ENCODE measurements around the gene GJA3.

The GJA3 gene

GRCh38 chr13:20175907-20176652, 15.2 kb upstream of the GJA3 start:
- H3K9me3 ChIP-seq (replicated peaks in 1 of 11), result no peaks in the 10 kb centered on the region; a peak in 1 of 22 replicates
- H3K4me3 ChIP-seq, result no peak overlapping the region
- H3K27me3 ChIP-seq, result peaks cover 0 to 52% (median 46%) of the 10 kb centered on the region in 11 experiments; a peak in 20 of 22 replicates
- no peaks in the 10 kb centered on the region for H4K20me1 ChIP-seq
- no peak for TF ChIP-seq Cebpa-rat (IDR thresholded peaks at IDR 0.05)
- peak overlapping the region in 3 of 11 experiments; percentile 79 to 89 (median 83); a peak in 6 of 22 replicates for H3K4me2 ChIP-seq
- H3K4me1 ChIP-seq, result peaks cover 15 to 57% (median 35%) of the 10 kb centered on the region in 10 experiments; a peak in 19 of 20 replicates
- peak overlapping the region in 3 of 11 experiments; percentile 75 to 86 (median 85); a peak in 6 of 22 replicates for H3K27ac ChIP-seq
- H3K9ac ChIP-seq, result peak overlapping the region in 2 of 11 experiments; percentile 66 to 71; a peak in 3 of 22 replicates
- no peaks in the 10 kb centered on the region for H3K36me3 ChIP-seq

DNA sequence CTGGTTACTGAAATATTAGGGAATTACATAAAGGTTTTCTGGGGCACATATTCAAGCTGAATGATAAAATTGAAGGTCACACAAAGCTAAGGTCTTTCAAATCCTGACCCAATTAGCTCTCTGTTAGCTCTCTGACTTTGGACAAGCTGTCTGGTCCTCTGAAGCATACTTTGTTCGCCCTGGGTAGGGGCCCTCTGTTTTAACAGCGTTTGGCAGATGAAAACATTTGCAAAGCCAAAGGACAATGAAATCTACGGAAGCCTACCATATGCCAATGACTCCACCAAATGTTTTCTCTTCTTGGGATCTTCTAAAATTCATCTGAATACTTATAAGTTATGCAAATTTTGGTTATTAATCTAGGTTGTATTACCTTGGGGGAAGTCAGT, 14.5 kb upstream of the GJA3 start:
- H3K4me2 ChIP-seq, result peak overlapping the region in 9 of 11 experiments; percentile 29 to 89 (median 78); a peak in 12 of 22 replicates
- H3K27ac ChIP-seq, result peak overlapping the region in 4 of 11 experiments; percentile 55 to 86 (median 80); a peak in 8 of 22 replicates
- H3K9ac ChIP-seq, result peak overlapping the region in 4 of 11 experiments; percentile 2 to 71 (median 57); a peak in 7 of 22 replicates
- peaks cover 0 to 52% (median 46%) of the 10 kb centered on the region in 11 experiments; a peak in 20 of 22 replicates for H3K27me3 ChIP-seq
- peaks cover 15 to 59% (median 35%) of the 10 kb centered on the region in 10 experiments; a peak in 19 of 20 replicates for H3K4me1 ChIP-seq
- 0 out of 20 replicates have a peak overlapping the region, but pooled peaks of 1 of the 10 experiments have one; percentile 2 for H3K4me3 ChIP-seq
- no peaks in the 10 kb centered on the region for H4K20me1 ChIP-seq
- no peak for TF ChIP-seq Cebpa-rat (IDR thresholded peaks at IDR 0.05)
- no peaks in the 10 kb centered on the region; a peak in 1 of 22 replicates for H3K9me3 ChIP-seq (replicated peaks in 1 of 11)
- no peaks in the 10 kb centered on the region for H3K36me3 ChIP-seq

DNA sequence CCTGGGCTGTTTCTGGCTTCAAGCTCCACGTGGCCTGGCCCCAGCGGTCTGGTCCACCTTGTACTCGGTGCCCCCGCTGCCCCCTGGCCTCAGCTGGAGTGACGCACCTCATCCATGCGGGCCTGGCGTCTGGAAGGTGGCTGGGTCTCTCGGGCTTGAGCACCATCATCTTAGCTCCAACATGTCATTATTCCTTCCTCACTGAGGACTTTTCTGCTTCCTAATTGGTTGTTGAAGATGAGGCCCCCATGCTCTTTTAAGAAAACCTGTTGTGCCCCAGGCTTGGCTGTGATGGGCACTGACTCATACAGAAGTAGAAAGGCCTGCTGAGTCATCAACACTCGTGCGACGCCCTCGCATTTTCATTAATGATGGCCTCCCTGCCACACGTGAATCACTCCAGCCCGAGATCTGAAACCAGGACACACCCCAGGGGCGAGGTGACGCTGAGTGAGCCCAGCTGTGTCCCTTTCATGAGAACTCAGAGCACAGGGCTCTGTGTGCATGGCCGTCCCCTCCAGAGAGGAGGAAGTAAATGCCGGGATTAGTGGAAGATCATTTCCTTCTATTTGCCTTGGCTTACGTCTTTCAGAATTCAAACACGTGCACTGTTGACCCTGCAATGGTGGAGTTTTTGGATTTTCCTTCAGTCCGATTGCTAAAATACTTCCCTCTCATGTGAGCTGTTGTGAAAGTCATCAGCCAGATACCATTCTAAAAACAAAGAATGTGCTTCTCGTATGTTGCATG, 14.0 kb upstream of the GJA3 start:
- Histone ChIP-seq H3K4me3 (peak overlapping the region in 2 of 10 experiments; percentile 1 to 2; a peak in 1 of 20 replicates), H3K9ac (peak overlapping the region in 4 of 11 experiments; percentile 2 to 71 (median 57); a peak in 6 of 22 replicates), H3K4me1 (peaks cover 15 to 59% (median 35%) of the 10 kb centered on the region in 10 experiments; a peak in 19 of 20 replicates), H3K9me3 (replicated peaks in 1 of 11) (no peaks in the 10 kb centered on the region; a peak in 1 of 22 replicates), H3K27ac (peak overlapping the region in 6 of 11 experiments; percentile 24 to 86 (median 65); a peak in 12 of 22 replicates), H3K4me2 (peak overlapping the region; percentile 29 to 89 (median 63); a peak in 20 of 22 replicates), H4K20me1 (no peaks in the 10 kb centered on the region), H3K36me3 (no peaks in the 10 kb centered on the region), H3K27me3 (peaks cover 0 to 52% (median 46%) of the 10 kb centered on the region in 11 experiments; a peak in 20 of 22 replicates)
- peak in 1 of 11 experiments; percentile 66; a peak in 1 of 22 replicates for TF ChIP-seq Cebpa-rat (IDR thresholded peaks at IDR 0.05)

GRCh38 chr13:20173116-20173746, 12.4 kb upstream of the GJA3 start:
- Histone ChIP-seq H3K4me2 (peak overlapping the region; percentile 38 to 89 (median 63)), H3K36me3 (no peaks in the 10 kb centered on the region), H3K9me3 (replicated peaks in 1 of 11) (no peaks in the 10 kb centered on the region; a peak in 1 of 22 replicates), H3K27me3 (peaks cover 0 to 49% (median 46%) of the 10 kb centered on the region in 11 experiments; a peak in 20 of 22 replicates), H3K4me1 (peaks cover 15 to 59% (median 35%) of the 10 kb centered on the region in 10 experiments; a peak in 19 of 20 replicates), H3K9ac (peak overlapping the region in 1 of 11 experiments; percentile 48; a peak in 2 of 22 replicates), H3K27ac (peak overlapping the region in 8 of 11 experiments; percentile 27 to 85 (median 50); a peak in 12 of 22 replicates), H3K4me3 (no peak overlapping the region), H4K20me1 (no peaks in the 10 kb centered on the region)
- no peak for TF ChIP-seq Cebpa-rat (IDR thresholded peaks at IDR 0.05)

DNA sequence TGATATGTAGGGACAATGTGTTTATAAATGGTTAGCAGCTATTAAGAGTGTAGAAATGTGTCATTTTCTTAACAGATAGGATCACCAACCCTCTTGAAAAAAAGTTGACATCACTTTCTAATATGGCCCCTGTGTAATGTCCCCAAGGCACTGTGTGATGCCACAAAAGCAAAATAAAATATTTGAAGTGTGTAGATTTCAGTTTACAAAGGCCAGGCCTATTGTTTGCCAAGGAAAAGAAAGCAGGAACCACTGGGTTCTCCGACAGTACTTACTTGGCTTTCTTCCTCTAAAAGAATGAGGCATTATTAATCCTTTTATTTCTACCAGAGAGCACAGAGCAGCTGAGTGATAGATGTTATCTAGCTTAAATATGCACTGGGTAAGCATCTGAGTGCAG, 10.5 kb upstream of the GJA3 start:
- H3K4me3 ChIP-seq, result no peak overlapping the region
- no peak for TF ChIP-seq Cebpa-rat (IDR thresholded peaks at IDR 0.05)
- no peaks in the 10 kb centered on the region; a peak in 1 of 22 replicates for H4K20me1 ChIP-seq
- no peak overlapping the region for H3K27ac ChIP-seq
- peaks cover 15 to 56% (median 35%) of the 10 kb centered on the region in 10 experiments; a peak in 19 of 20 replicates for H3K4me1 ChIP-seq
- H3K27me3 ChIP-seq, result peaks cover 0 to 33% (median 31%) of the 10 kb centered on the region in 11 experiments; a peak in 20 of 22 replicates
- H3K4me2 ChIP-seq, result peak overlapping the region in 2 of 11 experiments; percentile 79 to 89; a peak in 2 of 22 replicates
- no peak overlapping the region for H3K9ac ChIP-seq
- no peaks in the 10 kb centered on the region for H3K36me3 ChIP-seq
- H3K9me3 ChIP-seq (replicated peaks in 1 of 11), result no peaks in the 10 kb centered on the region; a peak in 1 of 22 replicates

GRCh38 chr13:20170921-20171320, 10.1 kb upstream of the GJA3 start:
- no peak overlapping the region for H3K4me3 ChIP-seq
- H3K27ac ChIP-seq, result no peak overlapping the region
- no peaks in the 10 kb centered on the region; a peak in 1 of 22 replicates for H3K9me3 ChIP-seq (replicated peaks in 1 of 11)
- H3K4me2 ChIP-seq, result no peak overlapping the region
- no peaks in the 10 kb centered on the region for H3K36me3 ChIP-seq
- TF ChIP-seq Cebpa-rat (IDR thresholded peaks at IDR 0.05), result no peak
- no peak overlapping the region for H3K9ac ChIP-seq
- H4K20me1 ChIP-seq, result no peaks in the 10 kb centered on the region; a peak in 1 of 22 replicates
- peaks cover 0 to 30% (median 27%) of the 10 kb centered on the region in 11 experiments; a peak in 18 of 22 replicates for H3K27me3 ChIP-seq
- H3K4me1 ChIP-seq, result peaks cover 15 to 51% (median 35%) of the 10 kb centered on the region in 10 experiments; a peak in 19 of 20 replicates

GRCh38 chr13:20168396-20168795, 7.5 kb upstream of the GJA3 start:
- H3K9me3 ChIP-seq (replicated peaks in 1 of 11), result no peaks in the 10 kb centered on the region; a peak in 1 of 22 replicates
- no peaks in the 10 kb centered on the region; a peak in 1 of 22 replicates for H4K20me1 ChIP-seq
- H3K4me3 ChIP-seq, result no peak overlapping the region
- no peak for TF ChIP-seq Cebpa-rat (IDR thresholded peaks at IDR 0.05)
- H3K9ac ChIP-seq, result no peak overlapping the region
- no peak overlapping the region for H3K4me2 ChIP-seq
- no peak overlapping the region for H3K27ac ChIP-seq
- H3K27me3 ChIP-seq, result peaks cover 0 to 19% (median 9%) of the 10 kb centered on the region in 11 experiments; a peak in 17 of 22 replicates
- no peaks in the 10 kb centered on the region for H3K36me3 ChIP-seq
- peaks cover 6 to 26% (median 15%) of the 10 kb centered on the region in 10 experiments; a peak in 19 of 20 replicates for H3K4me1 ChIP-seq

Measured in BLaER1 treated with 17β-estradiol and CSF1 and Interleukin-3, amounts not matched to agents 10 nM and 100 nM (cell line).